HepG2 (cell line): ENCODE data around the gene RAB3C. TPM values are rescaled to one million over a fixed set of nuclear protein-coding genes. Genes with fewer than 3 reads are reported as not detected.

Experiments
- ATAC-seq: fragments of 200-7000 bp; cut with Tn5 transposase; 3 replicates; pipeline ENCODE4 v1.9.1; 2020; ENCODE audit warnings: mild to moderate bottlenecking, moderate library complexity
- BruUV-seq: library from RNA; stranded (reverse); fragments of 400-500 nt; replicated peaks from 2 replicates; lab custom pipeline; 2021; lab: Mats Ljungman, UMichigan
- CTCF ChIA-PET: fragments of 300-600 bp; formaldehyde crosslinking; extraction: SDS; loops from one replicate; lab custom pipeline; 2021; ENCODE audit warnings: low total read pairs, inconsistent platforms, low intra/inter-chr PET ratio; lab: Yijun Ruan, JAX
- POLR2A ChIA-PET: fragments of 350-600 bp; sonication (Branson Sonifier 250); formaldehyde crosslinking; loops from one replicate; lab custom pipeline; 2020; ENCODE audit warnings: antibody characterized with exemption, inconsistent platforms; lab: Yijun Ruan, JAX
- DNase-seq: peaks from one replicate; pipeline ENCODE4 v3.0.0-alpha.2; 2015; ENCODE audit warnings: low spot score
- FAIRE-seq: peaks from 3 replicates; lab custom pipeline; 2011; peaks lifted over from hg19 to GRCh38; lab: Jason Lieb, UNC
- H2AFZ ChIP-seq: one replicate; pipeline ENCODE4 v1.6.1; 2011; ENCODE audit warnings: low read length, inconsistent platforms
- H3K27ac ChIP-seq: fragments of 300-600 bp; 3 replicates; pipeline ENCODE4 v1.8.0; 2011; ENCODE audit warnings: mixed run types, mild to moderate bottlenecking, mixed read lengths, low read length, inconsistent platforms; ENCODE audit not compliant: insufficient read depth; ENCODE audit errors: extremely low read length
- H3K27me3 ChIP-seq, 2 experiments: fragments of 200-600 bp in 1 of 2; 2 replicates in 1 of 2; 3 replicates in 1 of 2; pipeline versions ENCODE4 v1.6.0 to v1.8.0; 2011; ENCODE audit warnings: low read length in 2 of 2, mild to moderate bottlenecking in 2 of 2, moderate library complexity in 2 of 2, inconsistent platforms in 1 of 2; ENCODE audit not compliant: insufficient read depth in 2 of 2, control insufficient read depth in 1 of 2
- H3K36me3 ChIP-seq, 2 experiments: fragments of 200-600 bp in 1 of 2; replicated peaks in 1 of 2; 2 replicates in 1 of 2; 3 replicates in 1 of 2; pipeline versions ENCODE4 v1.5.1 to v1.8.0; 2011; ENCODE audit warnings: low read length in 2 of 2, inconsistent platforms in 1 of 2; ENCODE audit not compliant: insufficient read depth in 2 of 2, control insufficient read depth in 1 of 2
- H3K4me1 ChIP-seq: 2 replicates; pipeline ENCODE4 v1.5.1; 2012; ENCODE audit warnings: low read length, inconsistent platforms; ENCODE audit not compliant: insufficient read depth
- H3K4me2 ChIP-seq: 2 replicates; pipeline ENCODE4 v1.6.0; 2011; ENCODE audit warnings: low read depth, low read length, inconsistent platforms
- H3K4me3 ChIP-seq, 3 experiments: fragments of 200-600 bp in 1 of 3; sonication (generic), shearing (Covaris generic) in 1 of 3; replicated peaks in 1 of 3; 2 replicates each; pipeline ENCODE4 v1.5.1; 2011 to 2016; ENCODE audit warnings: low read length in 3 of 3, inconsistent platforms in 2 of 3, low read depth in 2 of 3, mild to moderate bottlenecking in 2 of 3, control low read depth in 1 of 3, mixed read lengths in 1 of 3; ENCODE audit not compliant: insufficient read depth in 1 of 3
- H3K79me2 ChIP-seq: one replicate; pipeline ENCODE4 v1.6.1; 2011; ENCODE audit warnings: low read length, inconsistent platforms; ENCODE audit not compliant: insufficient read depth
- H3K9ac ChIP-seq: 2 replicates; pipeline ENCODE4 v1.6.0; 2011; ENCODE audit warnings: mild to moderate bottlenecking, low read depth, low read length, inconsistent platforms; ENCODE audit not compliant: insufficient read depth
- H3K9me3 ChIP-seq: 2 replicates; pipeline ENCODE4 v1.5.1; 2012; ENCODE audit warnings: mild to moderate bottlenecking, low read length
- H4K20me1 ChIP-seq: 2 replicates; pipeline ENCODE4 v1.6.0; 2011; ENCODE audit warnings: inconsistent platforms, mild to moderate bottlenecking, low read length, moderate library complexity; ENCODE audit not compliant: insufficient read depth
- KLF9 ChIP-seq: IDR thresholded peaks from 2 replicates; pipeline ENCODE4 v1.6.1; 2016; ENCODE audit warnings: low read depth
- NCOA5 ChIP-seq: sonication (generic); formaldehyde crosslinking; IDR thresholded peaks from 2 replicates; pipeline ENCODE4 v1.4.0; 2020; ENCODE audit warnings: missing genetic modification reagents
- THAP11 ChIP-seq: IDR thresholded peaks from 2 replicates; pipeline ENCODE4 v1.6.1; 2016; ENCODE audit warnings: missing biosample characterization, missing genetic modification reagents
- ZNF446 ChIP-seq: sonication (generic); formaldehyde crosslinking; IDR thresholded peaks from 2 replicates; pipeline ENCODE4 v1.5.0; 2020; ENCODE audit warnings: mild to moderate bottlenecking, missing genetic modification reagents
- WGBS: methylation state at CpG from one replicate; pipeline ENCODE4 v1.1.6; 2017; ENCODE audit warnings: low lambda C conversion rate; 5-methylcytosine and 5-hydroxymethylcytosine counted together
- in situ Hi-C: cut with HindIII; loops from 2 replicates; pipeline ENCODE4 v1.10.0; 2017; ENCODE audit warnings: low pct_unique_long_range_greater_than_20kb; ENCODE audit not compliant: extremely low pct_ligation_motif_present
- intact Hi-C: fragments of 100-400 bp; cut with micrococcal nuclease; formaldehyde crosslinking; loops from one replicate; pipeline ENCODE4 v1.10.0; 2022; ENCODE audit not compliant: unreplicated experiment
- polyA plus RNA-seq, 8 experiments: library from polyadenylated mRNA; depleted of rRNA in 3 of 8; stranded (reverse) in 7 of 8; unstranded in 1 of 8; fragments of >200 nt; fragmentation: Illumina TruSeq in 4 of 8; extraction: Trizol in 4 of 8; gene quantifications; 2 replicates each; pipeline versions ENCODE4 v1.2.1 to v1.2.3, GENCODE V29; 2011 to 2016; ENCODE audit warnings: low read depth in 4 of 8, missing spikeins in 1 of 8, mixed read lengths in 1 of 8; ENCODE audit not compliant: insufficient read depth in 1 of 8
- total RNA-seq, 5 experiments: library from RNA; depleted of rRNA; stranded (reverse); fragments of >200 nt; fragmentation: Illumina TruSeq; extraction: Trizol; gene quantifications; 2 replicates each; pipeline ENCODE4 v1.2.3, GENCODE V29; 2016; ENCODE audit warnings: low read depth in 1 of 5
- TF ChIP-seq, protein P1 (sequence below): sonication (generic); formaldehyde crosslinking; IDR thresholded peaks from 2 replicates; pipeline ENCODE4 v1.8.0; 2022; ENCODE audit warnings: low read depth, missing genetic modification reagents
- TF ChIP-seq, protein P2 (sequence below): sonication (generic); formaldehyde crosslinking; IDR thresholded peaks from 2 replicates; pipeline ENCODE4 v1.4.0; 2020; ENCODE audit warnings: mild to moderate bottlenecking, missing genetic modification reagents
- TF ChIP-seq, protein P3 (sequence below): sonication (generic); formaldehyde crosslinking; IDR thresholded peaks from 2 replicates; pipeline ENCODE4 v1.8.1; 2023; ENCODE audit warnings: missing genetic modification reagents, mild to moderate bottlenecking, borderline replicate concordance

The RAB3C gene
- total and polyA plus RNA-seq, 2 of the 13 experiments (the other 11 are each of a cell fraction or from before 2014, with no cell fraction given) = not detected

DNA sequence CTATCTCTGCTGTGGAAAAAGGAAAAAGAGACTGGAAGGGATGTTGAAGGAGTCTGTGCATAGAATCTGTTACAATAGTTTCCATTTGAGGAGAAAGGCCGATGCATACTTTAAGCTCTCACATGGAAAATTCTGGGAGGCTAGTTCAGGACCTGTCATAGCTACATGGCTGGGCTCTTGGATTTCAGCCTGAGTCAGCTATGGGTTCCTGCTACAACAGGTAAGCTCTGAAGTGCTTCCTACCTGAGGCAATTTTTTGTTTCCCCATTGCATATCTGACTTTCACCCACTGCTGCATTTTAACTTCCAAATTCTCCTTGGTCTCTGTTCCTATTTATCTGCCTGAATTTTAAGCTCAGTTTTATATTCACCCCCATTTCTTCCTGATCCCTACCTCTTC lies 310.7 kb downstream of the RAB3C start:
- ATAC-seq = no peak
- intact Hi-C loops (no loop called here), in situ Hi-C loops (loop anchor here (25.0 kb wide), 1 partner anchor 469 kb away; no protein-coding TSS in a partner anchor)
- H3K9me3 ChIP-seq = no peaks in the 10 kb centered on the region
- H3K4me3 ChIP-seq = no peak overlapping the region
- no peak overlapping the region for H2AFZ ChIP-seq
- H3K27me3 ChIP-seq = peaks cover 2 to 24% of the 10 kb centered on the region in 2 experiments; a peak in 3 of 5 replicates
- TF ChIP-seq KLF9 (CRISPR knock-in tag) = no peak
- TF ChIP-seq, protein P1, sequence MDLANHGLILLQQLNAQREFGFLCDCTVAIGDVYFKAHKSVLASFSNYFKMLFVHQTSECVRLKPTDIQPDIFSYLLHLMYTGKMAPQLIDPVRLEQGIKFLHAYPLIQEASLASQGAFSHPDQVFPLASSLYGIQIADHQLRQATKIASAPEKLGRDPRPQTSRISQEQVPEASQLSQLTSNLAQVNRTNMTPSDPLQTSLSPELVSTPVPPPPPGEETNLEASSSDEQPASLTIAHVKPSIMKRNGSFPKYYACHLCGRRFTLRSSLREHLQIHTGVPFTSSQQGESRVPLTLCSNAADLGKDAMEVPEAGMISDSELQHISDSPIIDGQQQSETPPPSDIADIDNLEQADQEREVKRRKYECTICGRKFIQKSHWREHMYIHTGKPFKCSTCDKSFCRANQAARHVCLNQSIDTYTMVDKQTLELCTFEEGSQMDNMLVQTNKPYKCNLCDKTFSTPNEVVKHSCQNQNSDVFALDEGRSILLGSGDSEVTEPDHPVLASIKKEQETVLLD (CRISPR knock-in tag) = no peak
- no peak for TF ChIP-seq THAP11 (CRISPR knock-in tag)
- TF ChIP-seq ZNF446 (CRISPR knock-in tag) = no peak
- TF ChIP-seq, protein P2, sequence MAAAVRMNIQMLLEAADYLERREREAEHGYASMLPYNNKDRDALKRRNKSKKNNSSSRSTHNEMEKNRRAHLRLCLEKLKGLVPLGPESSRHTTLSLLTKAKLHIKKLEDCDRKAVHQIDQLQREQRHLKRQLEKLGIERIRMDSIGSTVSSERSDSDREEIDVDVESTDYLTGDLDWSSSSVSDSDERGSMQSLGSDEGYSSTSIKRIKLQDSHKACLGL (CRISPR knock-in tag) = no peak
- TF ChIP-seq NCOA5 = no peak
- TF ChIP-seq, protein P3, sequence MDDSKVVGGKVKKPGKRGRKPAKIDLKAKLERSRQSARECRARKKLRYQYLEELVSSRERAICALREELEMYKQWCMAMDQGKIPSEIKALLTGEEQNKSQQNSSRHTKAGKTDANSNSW (CRISPR knock-in tag) = no peak
- H3K4me2 ChIP-seq = no peak overlapping the region
- no peak overlapping the region for H3K9ac ChIP-seq
- no peak overlapping the region for H3K27ac ChIP-seq
- no peak for FAIRE-seq
- WGBS = 0% methylated on average over 1 of the region's 1 CpG
- POLR2A ChIA-PET = no interaction called here
- no peaks in the 10 kb centered on the region for H4K20me1 ChIP-seq
- no peaks in the 10 kb centered on the region for H3K36me3 ChIP-seq
- H3K4me1 ChIP-seq = no peaks in the 10 kb centered on the region; the same call in 1 of the 2 replicates
- BruUV-seq = no TSS peak
- CTCF ChIA-PET = interaction anchor here (3.1 kb wide), 1 partner anchor 281 kb away, joined by 18 read pairs; no protein-coding TSS in a partner anchor
- no peak for DNase-seq
- H3K79me2 ChIP-seq = no peaks in the 10 kb centered on the region
